WTC11 (cell line): ENCODE results near the gene SEPTIN10.

Experiments used
- CREB1 ChIP-seq: sonication (generic); formaldehyde crosslinking; IDR thresholded peaks from 2 replicates; pipeline ENCODE4 v1.8.0; 2023; ENCODE audit warnings: mild to moderate bottlenecking, missing genetic modification reagents
- ELF4 ChIP-seq: sonication (generic); formaldehyde crosslinking; IDR thresholded peaks from 2 replicates; pipeline ENCODE4 v1.8.1; 2022; ENCODE audit warnings: low read depth, mild to moderate bottlenecking, moderate library complexity, missing genetic modification reagents
- NFYB ChIP-seq: sonication (generic); formaldehyde crosslinking; conservative IDR thresholded peaks from 2 replicates; pipeline ENCODE4 v1.8.0; 2022; ENCODE audit warnings: low read depth, missing genetic modification reagents
- TF ChIP-seq, protein P1 (sequence below): sonication (generic); formaldehyde crosslinking; IDR thresholded peaks from 2 replicates; pipeline ENCODE4 v1.8.1; 2023; ENCODE audit warnings: mild to moderate bottlenecking, moderate library complexity, missing genetic modification reagents
- TF ChIP-seq, protein P2 (sequence below): fragments of 200-600 bp; IDR thresholded peaks from 2 replicates; pipeline ENCODE4 v1.8.0; 2022; ENCODE audit warnings: antibody characterized with exemption
- TF ChIP-seq, protein P3 (sequence below): sonication (generic); formaldehyde crosslinking; IDR thresholded peaks from 2 replicates; pipeline ENCODE4 v1.8.0; 2023; ENCODE audit warnings: mild to moderate bottlenecking, missing genetic modification reagents
- TF ChIP-seq, protein P4 (sequence below): sonication (generic); formaldehyde crosslinking; IDR thresholded peaks from 2 replicates; pipeline ENCODE4 v1.8.0; 2022; ENCODE audit warnings: mild to moderate bottlenecking, missing genetic modification reagents
- TF ChIP-seq, protein P5 (sequence below): sonication (generic); formaldehyde crosslinking; IDR thresholded peaks from 2 replicates; pipeline ENCODE4 v1.8.0; 2022; ENCODE audit warnings: mild to moderate bottlenecking, missing genetic modification reagents
- TF ChIP-seq, protein P6 (sequence below): sonication (generic); formaldehyde crosslinking; IDR thresholded peaks from 2 replicates; pipeline ENCODE4 v1.8.1; 2022; ENCODE audit warnings: low read depth, missing genetic modification reagents, borderline replicate concordance
- TF ChIP-seq, protein P7 (sequence below): sonication (generic); formaldehyde crosslinking; IDR thresholded peaks from 2 replicates; pipeline ENCODE4 v1.8.1; 2023; ENCODE audit warnings: mild to moderate bottlenecking, missing genetic modification reagents

DNA sequence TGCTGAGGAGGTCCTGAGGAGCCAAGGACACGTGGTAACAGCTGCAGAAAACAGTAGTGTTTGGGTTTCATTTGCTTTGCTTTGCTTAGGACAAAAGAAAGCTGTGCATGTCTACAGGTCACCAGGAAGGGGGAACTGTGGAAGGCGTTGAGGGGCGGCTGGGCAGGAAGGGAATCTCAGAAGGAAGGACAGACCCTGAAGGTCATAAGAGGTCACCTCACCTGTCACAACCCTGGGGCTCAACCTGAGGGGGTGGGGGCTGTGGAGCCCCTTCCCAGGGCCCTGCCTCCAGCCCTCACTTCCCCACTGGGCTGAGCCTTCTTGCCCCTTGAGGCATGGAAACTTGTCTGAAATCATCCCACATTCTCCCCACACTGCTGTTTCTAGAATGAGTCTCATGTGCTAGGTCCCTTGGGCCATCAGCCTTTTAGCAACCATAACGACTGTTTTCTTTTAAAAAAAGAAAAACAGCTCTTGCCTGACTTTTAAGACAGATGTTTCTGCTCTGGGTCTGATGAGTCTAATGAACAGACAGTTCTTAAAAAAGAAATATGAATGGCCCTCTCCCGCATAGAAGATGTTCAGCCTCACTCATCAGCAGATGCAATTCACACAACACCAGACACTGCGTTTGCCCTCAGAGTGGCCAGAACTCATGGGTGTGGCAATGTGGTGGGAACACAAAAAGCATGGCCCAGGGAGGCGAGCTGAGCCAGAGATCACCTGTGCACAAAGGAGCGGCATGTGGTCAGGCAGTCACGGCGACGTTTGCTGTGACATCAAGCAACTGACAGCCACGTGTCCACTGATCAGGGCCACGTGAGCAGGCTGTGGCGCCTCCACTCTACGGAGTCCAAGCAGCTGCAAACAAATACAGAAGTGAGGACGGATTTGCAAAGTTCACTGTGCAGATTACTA lies 84.0 kb downstream of the SEPTIN10 start:
- TF ChIP-seq, protein P1, sequence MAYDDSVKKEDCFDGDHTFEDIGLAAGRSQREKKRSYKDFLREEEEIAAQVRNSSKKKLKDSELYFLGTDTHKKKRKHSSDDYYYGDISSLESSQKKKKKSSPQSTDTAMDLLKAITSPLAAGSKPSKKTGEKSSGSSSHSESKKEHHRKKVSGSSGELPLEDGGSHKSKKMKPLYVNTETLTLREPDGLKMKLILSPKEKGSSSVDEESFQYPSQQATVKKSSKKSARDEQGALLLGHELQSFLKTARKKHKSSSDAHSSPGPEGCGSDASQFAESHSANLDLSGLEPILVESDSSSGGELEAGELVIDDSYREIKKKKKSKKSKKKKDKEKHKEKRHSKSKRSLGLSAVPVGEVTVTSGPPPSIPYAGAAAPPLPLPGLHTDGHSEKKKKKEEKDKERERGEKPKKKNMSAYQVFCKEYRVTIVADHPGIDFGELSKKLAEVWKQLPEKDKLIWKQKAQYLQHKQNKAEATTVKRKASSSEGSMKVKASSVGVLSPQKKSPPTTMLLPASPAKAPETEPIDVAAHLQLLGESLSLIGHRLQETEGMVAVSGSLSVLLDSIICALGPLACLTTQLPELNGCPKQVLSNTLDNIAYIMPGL (CRISPR knock-in tag), result no peak
- TF ChIP-seq, protein P2, sequence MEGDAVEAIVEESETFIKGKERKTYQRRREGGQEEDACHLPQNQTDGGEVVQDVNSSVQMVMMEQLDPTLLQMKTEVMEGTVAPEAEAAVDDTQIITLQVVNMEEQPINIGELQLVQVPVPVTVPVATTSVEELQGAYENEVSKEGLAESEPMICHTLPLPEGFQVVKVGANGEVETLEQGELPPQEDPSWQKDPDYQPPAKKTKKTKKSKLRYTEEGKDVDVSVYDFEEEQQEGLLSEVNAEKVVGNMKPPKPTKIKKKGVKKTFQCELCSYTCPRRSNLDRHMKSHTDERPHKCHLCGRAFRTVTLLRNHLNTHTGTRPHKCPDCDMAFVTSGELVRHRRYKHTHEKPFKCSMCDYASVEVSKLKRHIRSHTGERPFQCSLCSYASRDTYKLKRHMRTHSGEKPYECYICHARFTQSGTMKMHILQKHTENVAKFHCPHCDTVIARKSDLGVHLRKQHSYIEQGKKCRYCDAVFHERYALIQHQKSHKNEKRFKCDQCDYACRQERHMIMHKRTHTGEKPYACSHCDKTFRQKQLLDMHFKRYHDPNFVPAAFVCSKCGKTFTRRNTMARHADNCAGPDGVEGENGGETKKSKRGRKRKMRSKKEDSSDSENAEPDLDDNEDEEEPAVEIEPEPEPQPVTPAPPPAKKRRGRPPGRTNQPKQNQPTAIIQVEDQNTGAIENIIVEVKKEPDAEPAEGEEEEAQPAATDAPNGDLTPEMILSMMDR, result no peak
- TF ChIP-seq, protein P3, sequence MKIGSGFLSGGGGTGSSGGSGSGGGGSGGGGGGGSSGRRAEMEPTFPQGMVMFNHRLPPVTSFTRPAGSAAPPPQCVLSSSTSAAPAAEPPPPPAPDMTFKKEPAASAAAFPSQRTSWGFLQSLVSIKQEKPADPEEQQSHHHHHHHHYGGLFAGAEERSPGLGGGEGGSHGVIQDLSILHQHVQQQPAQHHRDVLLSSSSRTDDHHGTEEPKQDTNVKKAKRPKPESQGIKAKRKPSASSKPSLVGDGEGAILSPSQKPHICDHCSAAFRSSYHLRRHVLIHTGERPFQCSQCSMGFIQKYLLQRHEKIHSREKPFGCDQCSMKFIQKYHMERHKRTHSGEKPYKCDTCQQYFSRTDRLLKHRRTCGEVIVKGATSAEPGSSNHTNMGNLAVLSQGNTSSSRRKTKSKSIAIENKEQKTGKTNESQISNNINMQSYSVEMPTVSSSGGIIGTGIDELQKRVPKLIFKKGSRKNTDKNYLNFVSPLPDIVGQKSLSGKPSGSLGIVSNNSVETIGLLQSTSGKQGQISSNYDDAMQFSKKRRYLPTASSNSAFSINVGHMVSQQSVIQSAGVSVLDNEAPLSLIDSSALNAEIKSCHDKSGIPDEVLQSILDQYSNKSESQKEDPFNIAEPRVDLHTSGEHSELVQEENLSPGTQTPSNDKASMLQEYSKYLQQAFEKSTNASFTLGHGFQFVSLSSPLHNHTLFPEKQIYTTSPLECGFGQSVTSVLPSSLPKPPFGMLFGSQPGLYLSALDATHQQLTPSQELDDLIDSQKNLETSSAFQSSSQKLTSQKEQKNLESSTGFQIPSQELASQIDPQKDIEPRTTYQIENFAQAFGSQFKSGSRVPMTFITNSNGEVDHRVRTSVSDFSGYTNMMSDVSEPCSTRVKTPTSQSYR, result no peak
- TF ChIP-seq, protein P4, sequence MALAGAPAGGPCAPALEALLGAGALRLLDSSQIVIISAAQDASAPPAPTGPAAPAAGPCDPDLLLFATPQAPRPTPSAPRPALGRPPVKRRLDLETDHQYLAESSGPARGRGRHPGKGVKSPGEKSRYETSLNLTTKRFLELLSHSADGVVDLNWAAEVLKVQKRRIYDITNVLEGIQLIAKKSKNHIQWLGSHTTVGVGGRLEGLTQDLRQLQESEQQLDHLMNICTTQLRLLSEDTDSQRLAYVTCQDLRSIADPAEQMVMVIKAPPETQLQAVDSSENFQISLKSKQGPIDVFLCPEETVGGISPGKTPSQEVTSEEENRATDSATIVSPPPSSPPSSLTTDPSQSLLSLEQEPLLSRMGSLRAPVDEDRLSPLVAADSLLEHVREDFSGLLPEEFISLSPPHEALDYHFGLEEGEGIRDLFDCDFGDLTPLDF (CRISPR knock-in tag), result no peak
- TF ChIP-seq, protein P5, sequence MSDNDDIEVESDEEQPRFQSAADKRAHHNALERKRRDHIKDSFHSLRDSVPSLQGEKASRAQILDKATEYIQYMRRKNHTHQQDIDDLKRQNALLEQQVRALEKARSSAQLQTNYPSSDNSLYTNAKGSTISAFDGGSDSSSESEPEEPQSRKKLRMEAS (CRISPR knock-in tag), result no peak
- TF ChIP-seq, protein P6, sequence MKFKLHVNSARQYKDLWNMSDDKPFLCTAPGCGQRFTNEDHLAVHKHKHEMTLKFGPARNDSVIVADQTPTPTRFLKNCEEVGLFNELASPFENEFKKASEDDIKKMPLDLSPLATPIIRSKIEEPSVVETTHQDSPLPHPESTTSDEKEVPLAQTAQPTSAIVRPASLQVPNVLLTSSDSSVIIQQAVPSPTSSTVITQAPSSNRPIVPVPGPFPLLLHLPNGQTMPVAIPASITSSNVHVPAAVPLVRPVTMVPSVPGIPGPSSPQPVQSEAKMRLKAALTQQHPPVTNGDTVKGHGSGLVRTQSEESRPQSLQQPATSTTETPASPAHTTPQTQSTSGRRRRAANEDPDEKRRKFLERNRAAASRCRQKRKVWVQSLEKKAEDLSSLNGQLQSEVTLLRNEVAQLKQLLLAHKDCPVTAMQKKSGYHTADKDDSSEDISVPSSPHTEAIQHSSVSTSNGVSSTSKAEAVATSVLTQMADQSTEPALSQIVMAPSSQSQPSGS, result no peak
- TF ChIP-seq NFYB (CRISPR knock-in tag) (no peak), CREB1 (CRISPR knock-in tag) (no peak), ELF4 (no peak)
- TF ChIP-seq, protein P7, sequence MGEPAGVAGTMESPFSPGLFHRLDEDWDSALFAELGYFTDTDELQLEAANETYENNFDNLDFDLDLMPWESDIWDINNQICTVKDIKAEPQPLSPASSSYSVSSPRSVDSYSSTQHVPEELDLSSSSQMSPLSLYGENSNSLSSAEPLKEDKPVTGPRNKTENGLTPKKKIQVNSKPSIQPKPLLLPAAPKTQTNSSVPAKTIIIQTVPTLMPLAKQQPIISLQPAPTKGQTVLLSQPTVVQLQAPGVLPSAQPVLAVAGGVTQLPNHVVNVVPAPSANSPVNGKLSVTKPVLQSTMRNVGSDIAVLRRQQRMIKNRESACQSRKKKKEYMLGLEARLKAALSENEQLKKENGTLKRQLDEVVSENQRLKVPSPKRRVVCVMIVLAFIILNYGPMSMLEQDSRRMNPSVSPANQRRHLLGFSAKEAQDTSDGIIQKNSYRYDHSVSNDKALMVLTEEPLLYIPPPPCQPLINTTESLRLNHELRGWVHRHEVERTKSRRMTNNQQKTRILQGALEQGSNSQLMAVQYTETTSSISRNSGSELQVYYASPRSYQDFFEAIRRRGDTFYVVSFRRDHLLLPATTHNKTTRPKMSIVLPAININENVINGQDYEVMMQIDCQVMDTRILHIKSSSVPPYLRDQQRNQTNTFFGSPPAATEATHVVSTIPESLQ (CRISPR knock-in tag), result no peak
